Adrenal gland (tissue), 12 donors: ENCODE results near the gene TRIM6. TPM values are rescaled to one million over a fixed set of nuclear protein-coding genes. Genes with fewer than 3 reads are reported as not detected.
"Not testable (repeated sequence)": the region's sequence is repeated elsewhere in the genome, so short reads cannot be mapped to it uniquely, and the experiment has no call there.

Experiments
- DNase-seq, 7 donors: peaks; one replicate each; pipeline ENCODE4 v3.0.0-alpha.2; 2019 to 2020
- H3K27ac ChIP-seq, 5 donors: fragments of 200-600 bp; sonication (generic) in 4 of 5; 1 replicate in 3 of 5; 2 replicates in 2 of 5; pipeline versions ENCODE4 v1.5.1 to v1.8.0; 2016 to 2020; ENCODE audit warnings: mild to moderate bottlenecking in 1 of 5
- H3K27me3 ChIP-seq: fragments of 200-600 bp; 2 replicates; pipeline ENCODE4 v1.8.0; 2021
- H3K36me3 ChIP-seq, 2 donors: fragments of 200-600 bp; replicated peaks in 1 of 2; 1 replicate in 1 of 2; 2 replicates in 1 of 2; pipeline versions ENCODE4 v1.5.1 to v1.8.0; 2018 to 2022
- H3K4me1 ChIP-seq, 2 donors: fragments of 200-600 bp; replicated peaks in 1 of 2; 1 replicate in 1 of 2; 2 replicates in 1 of 2; pipeline versions ENCODE4 v1.5.1 to v1.8.0; 2018 to 2021
- H3K4me3 ChIP-seq, 4 donors: fragments of 200-600 bp; sonication (generic) in 3 of 4; one replicate each; pipeline ENCODE4 v1.5.1; 2016 to 2018
- H3K9me3 ChIP-seq, 3 donors: fragments of 200-600 bp; sonication (generic) in 1 of 3; replicated peaks in 1 of 3; 1 replicate in 2 of 3; 2 replicates in 1 of 3; pipeline versions ENCODE4 v1.5.1 to v1.8.0; 2016 to 2021
- CTCF ChIP-seq, 6 experiments: fragments of 450-650 bp in 4 of 6; fragments of 200-600 bp in 2 of 6; sonication (generic) in 1 of 6; IDR thresholded peaks; 1 replicate in 5 of 6; 2 replicates in 1 of 6; pipeline versions ENCODE4 v1.5.1 to v1.8.0; 2016 to 2021; ENCODE audit warnings: antibody characterized with exemption in 6 of 6, mild to moderate bottlenecking in 2 of 6, moderate library complexity in 1 of 6
- POLR2A ChIP-seq, 2 donors: fragments of 450-650 bp; IDR thresholded peaks; one replicate each; pipeline ENCODE4 v1.6.1; 2017; ENCODE audit warnings: antibody characterized with exemption in 2 of 2, mild to moderate bottlenecking in 2 of 2, moderate library complexity in 1 of 2
- WGBS, 4 donors: extraction: QIAGEN DNeasy Blood & Tissue Kit in 2 of 4; methylation state at CpG; one replicate each; pipeline versions ENCODE4 v1.1.5 to v1.1.7; 2013 to 2017; 5-methylcytosine and 5-hydroxymethylcytosine counted together
- intact Hi-C, 2 donors: fragments of 100-400 bp; cut with DNase I; formaldehyde crosslinking; loops; one replicate each; pipeline versions ENCODE4 v1.14.1 to v1.15.0; 2022 to 2023
- polyA plus RNA-seq, 3 donors: library from polyadenylated mRNA; stranded (reverse); fragments of 200-250 nt in 2 of 3; fragments of 350-450 nt in 1 of 3; fragmentation: Illumina TruSeq in 1 of 3; extraction: RNeasy Lipid Tissue Mini Kit (QIAGEN cat#74804) in 1 of 3; gene quantifications; one replicate each; pipeline ENCODE4 v1.2.3, GENCODE V29; 2013 to 2014
- total RNA-seq, 9 donors: library from RNA; depleted of rRNA in 4 of 9; stranded (reverse); fragments of >200 nt in 4 of 9; fragments of 120-200 nt in 1 of 9; fragmentation: NEBNext Ultra II Directional in 1 of 9; extraction: Animal tissue kit (Norgen Biotek cat#: 25700) in 1 of 9; gene quantifications; one replicate each; pipeline versions ENCODE4 v1.1.0 to v1.2.4, GENCODE V29; 2013 to 2023
- donor health status: healthy with polysubstance abuse.
- donor health status: Bipolar disorder and iron deficiency.
- donor health status: DM: yes; HTN: yes; CAD: no.
- donor health status: DM: no; HTN: no; CAD: no.
- donor health status: DM: no; HTN: no; CAD: no.
- donor health status: DM: yes; HTN: yes; CAD: no.

TRIM6 gene
- total and polyA plus RNA-seq, 12 donors = 2.3 to 29.3 (median 5.1) TPM

GRCh38 chr11:5581014-5581413, 15.4 kb upstream of the TRIM6 start:
- no peaks in the 10 kb centered on the region for H3K36me3 ChIP-seq
- intact Hi-C loops = no loop called here
- no peak overlapping the region for H3K27ac ChIP-seq
- WGBS, 4 donors = 66 to 76% (median 73%) methylated on average over 4 of the region's 4 CpGs
- H3K9me3 ChIP-seq = no peaks in the 10 kb centered on the region
- no peaks in the 10 kb centered on the region for H3K4me1 ChIP-seq
- no peaks in the 10 kb centered on the region for H3K27me3 ChIP-seq
- no peak for DNase-seq
- H3K4me3 ChIP-seq = no peak overlapping the region
- no peak for TF ChIP-seq CTCF (IDR thresholded peaks at IDR 0.05)
- TF ChIP-seq POLR2A (IDR thresholded peaks at IDR 0.05) = no peak

- DNase-seq, H3K27ac ChIP-seq, intact Hi-C loops, H3K27me3 ChIP-seq, H3K4me3 ChIP-seq, H3K36me3 ChIP-seq, H3K9me3 ChIP-seq, H3K4me1 ChIP-seq: not testable (repeated sequence)
- 66 to 88% (median 81%) methylated on average over 5 of the region's 5 CpGs for WGBS, 4 donors
These were observed 12.0 kb upstream of the TRIM6 start for GRCh38 chr11:5584458-5584857.

- WGBS, 4 donors = 94 to 100% (median 96%) methylated on average over 4 to 31 of the region's 31 CpGs
- H3K9me3 ChIP-seq, H3K27me3 ChIP-seq, H3K4me1 ChIP-seq, H3K27ac ChIP-seq, H3K36me3 ChIP-seq, H3K4me3 ChIP-seq, DNase-seq: not testable (repeated sequence)
- intact Hi-C loops = loop anchor here in 1 of 2 donors (10.0 kb wide), 1 partner anchor 215 kb away; the partner anchor contains the start of gene OR52N2
These were observed 6.5 kb upstream of the TRIM6 start for GRCh38 chr11:5589906-5590305.

GRCh38 chr11:5591613-5592012, 4.8 kb upstream of the TRIM6 start:
- intact Hi-C loops = loop anchor here in 1 of 2 donors (10.0 kb wide), 1 partner anchor 213 kb away; the partner anchor contains the start of gene OR52N2
- DNase-seq = no peak

GRCh38 chr11:5592615-5593014, 3.8 kb upstream of the TRIM6 start:
- no peaks in the 10 kb centered on the region for H3K36me3 ChIP-seq
- TF ChIP-seq CTCF (IDR thresholded peaks at IDR 0.05) = no peak
- TF ChIP-seq POLR2A (IDR thresholded peaks at IDR 0.05) = no peak
- H3K4me3 ChIP-seq = no peak overlapping the region
- H3K4me1 ChIP-seq = peaks cover 0 to 6% of the 10 kb centered on the region in 2 donors
- no peak for DNase-seq
- WGBS, 4 donors = 81 to 89% (median 87%) methylated on average over 5 of the region's 5 CpGs
- intact Hi-C loops = loop anchor here in 1 of 2 donors (10.0 kb wide), 1 partner anchor 212 kb away; the partner anchor contains the start of gene OR52N2
- no peak overlapping the region for H3K27ac ChIP-seq
- no peaks in the 10 kb centered on the region for H3K27me3 ChIP-seq
- no peaks in the 10 kb centered on the region for H3K9me3 ChIP-seq

More at GRCh38 chr11:5591613-5592012, 4.8 kb upstream of the TRIM6 start:
- Histone ChIP-seq H3K27ac (no peak overlapping the region), H3K4me3 (no peak overlapping the region), H3K9me3 (no peaks in the 10 kb centered on the region), H3K4me1 (no peaks in the 10 kb centered on the region), H3K27me3 (no peaks in the 10 kb centered on the region), H3K36me3 (no peaks in the 10 kb centered on the region)
- TF ChIP-seq POLR2A (IDR thresholded peaks at IDR 0.05) = no peak
- no peak for TF ChIP-seq CTCF (IDR thresholded peaks at IDR 0.05)
- WGBS, 4 donors = 56 to 83% (median 63%) methylated on average over 3 of the region's 3 CpGs
